ENCODE measurements around the gene HOMER3. TPM values are rescaled to one million over a fixed set of nuclear protein-coding genes. Genes with fewer than 3 reads are reported as not detected.
A peak's percentile ranks its signal among the peaks of the same experiment; 100 is the strongest.

The HOMER3 gene
- total RNA-seq = not detected

DNA sequence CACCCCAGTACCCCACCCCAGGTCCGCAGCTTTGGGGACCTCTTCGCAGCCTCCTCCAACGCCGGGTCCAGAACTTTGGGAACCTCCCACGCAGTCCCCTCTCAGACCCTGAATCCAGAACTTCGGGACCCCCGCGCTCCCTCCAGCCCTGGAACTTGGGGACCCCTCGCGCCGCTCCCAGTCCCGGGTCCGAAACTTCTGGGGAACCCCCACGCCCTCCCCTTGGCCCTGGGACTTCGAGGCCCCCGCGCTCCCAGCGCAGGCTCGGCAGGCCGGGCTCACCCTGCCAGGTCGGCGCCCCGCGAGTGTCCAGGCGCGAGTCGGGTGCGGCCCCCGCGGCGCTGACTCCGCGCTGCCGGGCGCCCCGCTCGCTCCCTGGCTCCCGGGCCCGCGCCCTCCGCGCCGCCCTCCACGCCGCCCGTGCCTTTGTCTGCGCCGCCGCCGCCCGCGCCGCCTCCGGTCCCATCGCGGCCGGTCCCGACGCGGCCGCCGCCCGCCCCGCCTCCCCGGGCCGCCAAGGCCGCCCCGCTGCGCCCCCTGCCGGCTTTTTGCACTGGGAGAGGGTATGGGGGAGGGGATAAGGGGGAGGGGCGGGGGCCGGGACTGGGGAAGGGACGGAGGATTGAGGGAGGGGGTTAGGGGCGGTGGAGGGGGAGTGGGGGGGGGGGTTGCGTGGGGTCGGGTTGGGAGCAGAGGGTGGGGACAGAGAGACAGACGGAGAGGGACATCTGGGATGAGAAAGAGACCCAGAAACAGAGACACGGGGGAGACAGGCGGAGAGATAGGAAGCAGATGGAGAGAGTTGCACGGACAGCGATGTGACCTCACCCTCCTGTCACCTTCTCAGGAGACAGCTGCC lies at the start of gene HOMER3:
HOMER3 (minus strand) TSS at position 449 of the 859 bp plus-strand sequence. CDS start 2,235 bp downstream, outside the sequence.
- H3K27me3 Mint-ChIP-seq = peaks cover 32% of the 10 kb centered on the region
- H3K4me3 Mint-ChIP-seq = peak within 1 kb of the TSS; percentile 41
- no peaks in the 10 kb centered on the region for H3K9me3 Mint-ChIP-seq
- H3K27ac Mint-ChIP-seq = no peak within 1 kb of the TSS
- ChIA-PET CTCF (no interaction called here), POLR2A (no interaction called here)
- peaks cover 5% of the 10 kb centered on the region for H3K4me1 Mint-ChIP-seq
- DNase-seq = peak; percentile 70
- no peaks in the 10 kb centered on the region for H3K36me3 Mint-ChIP-seq (ENCODE audit: low read depth)

DNA sequence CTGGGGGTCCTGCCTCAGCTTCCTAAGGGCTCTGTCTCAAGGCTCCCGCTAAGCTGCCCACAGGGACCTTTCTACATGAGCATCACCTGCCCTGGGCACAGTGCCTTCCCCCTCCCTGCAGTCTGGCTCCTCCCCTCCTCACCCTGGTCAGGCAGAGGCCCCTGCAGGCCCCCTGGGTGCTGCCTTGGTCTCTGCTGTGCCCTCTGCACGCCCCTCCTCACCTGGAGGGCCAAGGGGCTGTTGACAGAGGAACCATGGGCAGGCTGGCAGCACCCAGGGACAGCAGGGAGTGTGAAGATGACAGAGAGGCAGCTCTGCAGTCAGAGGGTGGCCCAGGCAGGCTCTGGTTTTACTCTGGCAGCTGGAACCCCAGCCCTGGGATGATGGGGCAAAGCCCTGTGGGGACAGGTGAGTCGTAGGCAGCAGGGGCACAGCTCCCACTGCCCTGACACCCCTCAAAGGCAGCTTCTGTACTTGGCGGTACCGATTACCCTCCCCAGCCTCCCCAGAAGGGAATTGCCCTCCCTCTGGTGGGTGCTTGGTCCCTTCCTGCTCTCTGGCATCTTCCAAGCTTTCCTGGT lies 49.2 kb upstream of the HOMER3 start:
- H3K9me3 Mint-ChIP-seq = no peaks in the 10 kb centered on the region
- H3K36me3 Mint-ChIP-seq (ENCODE audit: low read depth) = peaks cover 19% of the 10 kb centered on the region
- DNase-seq = no peak
- CTCF ChIA-PET = no interaction called here
- no peak overlapping the region for H3K27ac Mint-ChIP-seq
- POLR2A ChIA-PET = no interaction called here
- no peak overlapping the region for H3K4me3 Mint-ChIP-seq
- H3K4me1 Mint-ChIP-seq = no peaks in the 10 kb centered on the region
- peaks cover 14% of the 10 kb centered on the region for H3K27me3 Mint-ChIP-seq

- Mint-ChIP-seq H3K36me3 (ENCODE audit: low read depth) (peaks cover 17% of the 10 kb centered on the region), H3K4me3 (no peak overlapping the region), H3K27me3 (peaks cover 22% of the 10 kb centered on the region), H3K27ac (no peak overlapping the region), H3K9me3 (no peaks in the 10 kb centered on the region), H3K4me1 (no peaks in the 10 kb centered on the region)
- CTCF ChIA-PET = interaction anchor here (0.7 kb wide), 1 partner anchor 1866 kb away, joined by 3 read pairs; no protein-coding TSS in a partner anchor
- no peak for DNase-seq
- POLR2A ChIA-PET = no interaction called here
These were observed 48.3 kb upstream of the HOMER3 start for GRCh38 chr19:18989316-18989715.

GRCh38 chr19:18987456-18987855 lies 46.4 kb upstream of the HOMER3 start:
- ChIA-PET CTCF (interaction anchor here (0.5 to 1.5 kb wide), 5 partner anchors 8 to 1994 kb away, joined by 3 to 4 read pairs (median 3); no protein-coding TSS in a partner anchor), POLR2A (no interaction called here)
- peaks cover 26% of the 10 kb centered on the region for H3K27me3 Mint-ChIP-seq
- no peaks in the 10 kb centered on the region for H3K4me1 Mint-ChIP-seq
- DNase-seq = no peak
- H3K36me3 Mint-ChIP-seq (ENCODE audit: low read depth) = peaks cover under 1% of the 10 kb centered on the region
- H3K27ac Mint-ChIP-seq = no peak overlapping the region
- H3K4me3 Mint-ChIP-seq = no peak overlapping the region
- H3K9me3 Mint-ChIP-seq = no peaks in the 10 kb centered on the region

GRCh38 chr19:18985257-18985656 lies 44.2 kb upstream of the HOMER3 start:
- CTCF ChIA-PET = interaction anchor here (1.2 kb wide), 1 partner anchor 103 kb away, joined by 3 read pairs; no protein-coding TSS in a partner anchor
- DNase-seq = no peak
- peaks cover 26% of the 10 kb centered on the region for H3K27me3 Mint-ChIP-seq
- no peaks in the 10 kb centered on the region for H3K4me1 Mint-ChIP-seq
- H3K36me3 Mint-ChIP-seq (ENCODE audit: low read depth) = no peaks in the 10 kb centered on the region
- H3K9me3 Mint-ChIP-seq = no peaks in the 10 kb centered on the region
- POLR2A ChIA-PET = no interaction called here
- no peak overlapping the region for H3K4me3 Mint-ChIP-seq
- no peak overlapping the region for H3K27ac Mint-ChIP-seq

DNA sequence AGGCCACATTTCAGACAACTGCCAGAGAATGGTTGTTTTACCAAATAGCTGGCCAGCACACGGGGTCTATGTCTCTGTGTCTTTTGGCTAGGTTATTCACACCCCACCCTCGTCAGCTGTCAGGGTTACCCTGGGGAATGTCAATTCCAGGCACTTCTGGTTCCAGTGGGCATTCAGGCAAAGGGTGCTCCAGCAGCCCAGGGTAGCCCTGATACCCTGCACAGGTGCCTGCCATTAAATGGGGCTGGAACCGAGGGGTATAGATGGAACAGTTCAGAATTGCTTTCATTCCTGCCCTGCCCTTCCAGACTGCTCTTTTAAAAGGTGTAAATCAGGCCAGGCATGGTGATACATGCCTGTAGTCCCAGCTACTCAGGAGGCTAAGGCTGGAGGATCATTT lies 43.2 kb upstream of the HOMER3 start:
- Mint-ChIP-seq H3K4me1 (no peaks in the 10 kb centered on the region), H3K4me3 (no peak overlapping the region), H3K27ac (no peak overlapping the region), H3K36me3 (ENCODE audit: low read depth) (no peaks in the 10 kb centered on the region), H3K27me3 (peaks cover 26% of the 10 kb centered on the region), H3K9me3 (no peaks in the 10 kb centered on the region)
- ChIA-PET POLR2A (no interaction called here), CTCF (interaction anchor here (0.6 kb wide), 1 partner anchor 50 kb away, joined by 3 read pairs; no protein-coding TSS in a partner anchor)
- DNase-seq = no peak

- H3K4me1 Mint-ChIP-seq = no peaks in the 10 kb centered on the region
- POLR2A ChIA-PET = no interaction called here
- no peaks in the 10 kb centered on the region for H3K36me3 Mint-ChIP-seq (ENCODE audit: low read depth)
- DNase-seq = no peak
- H3K4me3 Mint-ChIP-seq = no peak overlapping the region
- H3K9me3 Mint-ChIP-seq = no peaks in the 10 kb centered on the region
- no peak overlapping the region for H3K27ac Mint-ChIP-seq
- CTCF ChIA-PET = no interaction called here
- peaks cover 27% of the 10 kb centered on the region for H3K27me3 Mint-ChIP-seq
These were observed 41.7 kb upstream of the HOMER3 start for GRCh38 chr19:18982669-18983068.

DNA sequence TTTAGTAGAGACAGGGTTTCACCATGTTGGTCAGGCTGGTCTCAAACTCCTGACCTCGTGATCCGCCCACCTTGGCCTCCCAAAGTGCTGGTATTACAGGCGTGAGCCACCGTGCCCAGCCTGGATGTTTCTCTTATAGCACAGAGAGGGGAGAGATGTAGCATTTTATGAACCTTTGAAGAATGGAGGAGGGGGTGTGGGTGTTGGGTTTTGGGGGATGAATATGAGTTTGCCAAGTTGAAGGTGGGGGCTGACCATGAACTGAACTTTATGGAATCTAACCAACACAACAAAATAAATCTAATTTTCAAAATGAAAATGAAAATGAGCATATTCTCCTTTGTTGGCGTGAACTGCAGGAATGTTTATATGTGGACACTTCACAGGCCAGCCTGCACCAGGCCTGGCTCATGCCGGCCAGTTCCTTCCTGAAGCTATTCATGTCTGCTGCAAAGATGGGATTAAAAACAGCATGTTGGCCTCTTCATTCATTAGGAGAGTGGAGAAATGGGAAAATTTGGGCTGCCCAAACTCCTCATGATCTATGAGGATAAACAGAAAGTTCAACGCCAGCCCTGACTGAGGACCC lies 39.5 kb upstream of the HOMER3 start:
- no peak overlapping the region for H3K4me3 Mint-ChIP-seq
- peaks cover 17% of the 10 kb centered on the region for H3K27me3 Mint-ChIP-seq
- no peak for DNase-seq
- H3K27ac Mint-ChIP-seq = no peak overlapping the region
- no peaks in the 10 kb centered on the region for H3K4me1 Mint-ChIP-seq
- CTCF ChIA-PET = no interaction called here
- POLR2A ChIA-PET = no interaction called here
- no peaks in the 10 kb centered on the region for H3K9me3 Mint-ChIP-seq
- no peaks in the 10 kb centered on the region for H3K36me3 Mint-ChIP-seq (ENCODE audit: low read depth)

DNA sequence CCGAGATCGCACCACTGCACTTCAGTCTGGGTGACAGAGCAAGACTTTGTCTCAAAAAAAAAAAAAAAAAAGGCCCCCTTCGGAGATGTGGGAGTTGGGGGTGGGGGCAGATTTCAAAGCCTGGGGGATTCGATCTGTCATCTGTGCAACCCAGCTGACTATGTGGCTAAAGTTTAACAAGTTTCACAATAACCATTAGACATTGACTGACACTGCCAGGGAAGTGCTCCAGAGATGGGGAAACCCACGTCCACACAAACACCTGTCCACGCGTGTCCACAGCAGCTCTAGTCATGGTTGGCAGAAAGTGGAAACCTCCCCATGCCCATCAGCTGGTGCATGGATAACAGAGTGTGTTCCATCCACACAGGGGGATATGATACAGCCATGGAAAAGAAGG lies 37.6 kb upstream of the HOMER3 start:
- no peak overlapping the region for H3K4me3 Mint-ChIP-seq
- H3K9me3 Mint-ChIP-seq = no peaks in the 10 kb centered on the region
- H3K4me1 Mint-ChIP-seq = no peaks in the 10 kb centered on the region
- H3K27ac Mint-ChIP-seq = no peak overlapping the region
- CTCF ChIA-PET = interaction anchor here (1.5 kb wide), 1 partner anchor 31 kb away, joined by 4 read pairs; no protein-coding TSS in a partner anchor
- POLR2A ChIA-PET = no interaction called here
- no peaks in the 10 kb centered on the region for H3K36me3 Mint-ChIP-seq (ENCODE audit: low read depth)
- peaks cover 5% of the 10 kb centered on the region for H3K27me3 Mint-ChIP-seq
- no peak for DNase-seq

DNA sequence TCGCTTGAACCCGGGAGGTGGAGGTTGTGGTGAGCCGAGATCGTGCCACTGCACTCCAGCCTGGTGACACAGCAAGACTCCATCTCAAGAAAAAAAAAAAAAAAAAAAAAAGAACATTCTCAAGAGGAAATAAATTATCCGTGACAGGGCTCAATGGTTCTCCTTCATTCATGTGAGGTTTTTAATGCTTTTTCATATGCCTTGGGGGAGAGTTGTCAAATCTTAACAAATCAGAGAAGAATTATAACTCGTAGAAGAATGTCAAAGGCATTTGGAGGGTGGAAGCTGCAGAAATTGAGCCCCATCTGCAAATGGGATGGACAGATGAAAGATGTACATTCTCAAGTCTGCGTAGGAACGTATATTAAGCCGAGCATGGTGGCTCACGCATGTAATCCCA lies 34.9 kb upstream of the HOMER3 start:
- Mint-ChIP-seq H3K36me3 (ENCODE audit: low read depth) (no peaks in the 10 kb centered on the region), H3K4me3 (no peak overlapping the region), H3K27ac (no peak overlapping the region), H3K9me3 (no peaks in the 10 kb centered on the region), H3K4me1 (no peaks in the 10 kb centered on the region), H3K27me3 (peaks cover 2% of the 10 kb centered on the region)
- CTCF ChIA-PET = no interaction called here
- DNase-seq = no peak
- POLR2A ChIA-PET = no interaction called here

DNA sequence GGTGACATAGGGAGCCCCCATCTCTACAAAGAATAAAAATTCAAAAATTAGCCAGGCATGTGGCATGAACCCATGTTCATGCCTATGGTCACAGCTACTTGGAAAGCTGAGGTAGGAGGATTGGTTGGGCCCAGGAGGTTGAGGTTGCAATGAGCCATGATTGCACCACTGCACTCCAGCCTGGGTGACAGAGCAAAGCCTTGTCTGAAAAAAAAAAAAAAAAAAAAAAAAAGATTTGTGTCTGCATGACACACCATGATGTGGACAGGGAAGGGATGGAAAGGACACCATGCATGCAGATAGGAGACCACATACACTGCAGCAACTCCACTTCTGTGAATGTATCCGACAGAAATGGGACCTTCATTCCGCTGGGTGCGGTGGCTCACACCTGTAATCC lies 34.0 kb upstream of the HOMER3 start:
- POLR2A ChIA-PET = no interaction called here
- peaks cover 2% of the 10 kb centered on the region for H3K27me3 Mint-ChIP-seq

GRCh38 chr19:18972851-18973250 lies 31.8 kb upstream of the HOMER3 start:
- Mint-ChIP-seq H3K27ac (no peak overlapping the region), H3K27me3 (no peaks in the 10 kb centered on the region), H3K36me3 (ENCODE audit: low read depth) (no peaks in the 10 kb centered on the region), H3K4me1 (no peaks in the 10 kb centered on the region), H3K9me3 (no peaks in the 10 kb centered on the region), H3K4me3 (no peak overlapping the region)
- DNase-seq = no peak
- ChIA-PET POLR2A (no interaction called here), CTCF (interaction anchor here (0.6 kb wide), 2 partner anchors 125 to 330 kb away, joined by 3 to 5 read pairs; no protein-coding TSS in a partner anchor)

More for the DNA sequence above, 34.0 kb upstream of the HOMER3 start:
- Mint-ChIP-seq H3K27ac (no peak overlapping the region), H3K9me3 (no peaks in the 10 kb centered on the region), H3K4me3 (no peak overlapping the region), H3K36me3 (ENCODE audit: low read depth) (no peaks in the 10 kb centered on the region), H3K4me1 (no peaks in the 10 kb centered on the region)
- CTCF ChIA-PET = interaction anchor here (0.7 kb wide), 1 partner anchor 214 kb away, joined by 3 read pairs; no protein-coding TSS in a partner anchor
- no peak for DNase-seq

GRCh38 chr19:18972301-18972811 lies 31.3 kb upstream of the HOMER3 start:
- POLR2A ChIA-PET = no interaction called here
- DNase-seq = no peak
- Mint-ChIP-seq H3K4me3 (no peak overlapping the region), H3K27me3 (peaks cover 2% of the 10 kb centered on the region), H3K27ac (no peak overlapping the region), H3K9me3 (no peaks in the 10 kb centered on the region), H3K36me3 (ENCODE audit: low read depth) (no peaks in the 10 kb centered on the region), H3K4me1 (no peaks in the 10 kb centered on the region)
- CTCF ChIA-PET = interaction anchor here (0.6 kb wide), 3 partner anchors 126 to 473 kb away, joined by 3 to 5 read pairs (median 3); no protein-coding TSS in a partner anchor
